Smooth muscle cell (in vitro differentiated cells): ENCODE data around the gene CKS1B. TPM values are rescaled to one million over a fixed set of nuclear protein-coding genes. Genes with fewer than 3 reads are reported as not detected.

Experiments used
- DNase-seq: peaks from one replicate; lab custom pipeline; 2025; ENCODE audit not compliant: unreplicated experiment; lab: John Stamatoyannopoulos, UW
- H2AFZ ChIP-seq: fragments of 200-600 bp; sonication (generic); 2 replicates; pipeline ENCODE4 v1.6.0; 2016; ENCODE audit warnings: antibody characterized with exemption, low read depth, mild to moderate bottlenecking
- H3F3A ChIP-seq: fragments of 200-600 bp; sonication (generic); 2 replicates; pipeline ENCODE4 v1.6.0; 2017; ENCODE audit warnings: antibody characterized with exemption, low read depth
- H3K27ac ChIP-seq: fragments of 200-600 bp; sonication (generic); 2 replicates; pipeline ENCODE4 v1.5.1; 2016; ENCODE audit warnings: low read depth, mild to moderate bottlenecking
- H3K27me3 ChIP-seq: fragments of 200-600 bp; sonication (generic); 2 replicates; pipeline ENCODE4 v1.6.1; 2016; ENCODE audit warnings: low read depth, mild to moderate bottlenecking
- H3K36me3 ChIP-seq: fragments of 200-600 bp; sonication (generic); 2 replicates; pipeline ENCODE4 v1.5.1; 2016; ENCODE audit warnings: low read depth
- H3K4me1 ChIP-seq: fragments of 200-600 bp; sonication (generic); 2 replicates; pipeline ENCODE4 v1.5.1; 2016; ENCODE audit warnings: low read depth
- H3K4me2 ChIP-seq: fragments of 200-600 bp; sonication (generic); 2 replicates; pipeline ENCODE4 v1.6.0; 2016; ENCODE audit warnings: mild to moderate bottlenecking
- H3K4me3 ChIP-seq: fragments of 200-600 bp; sonication (generic); 2 replicates; pipeline ENCODE4 v1.5.1; 2016; ENCODE audit warnings: mild to moderate bottlenecking
- H3K79me2 ChIP-seq: fragments of 200-600 bp; sonication (generic); 2 replicates; pipeline ENCODE4 v1.6.0; 2016; ENCODE audit warnings: low read depth, mild to moderate bottlenecking
- H3K9ac ChIP-seq: fragments of 200-600 bp; sonication (generic); 2 replicates; pipeline ENCODE4 v1.6.0; 2016; ENCODE audit warnings: low read depth
- H3K9me3 ChIP-seq: fragments of 200-600 bp; sonication (generic); replicated peaks from 2 replicates; pipeline ENCODE4 v1.5.1; 2016; ENCODE audit warnings: low read depth
- H4K20me1 ChIP-seq: fragments of 200-600 bp; sonication (generic); 2 replicates; pipeline ENCODE4 v1.6.0; 2016; ENCODE audit warnings: low read depth
- WGBS: methylation state at CpG from one replicate; pipeline ENCODE4 v1.1.7; 2016; ENCODE audit warnings: low lambda C conversion rate; 5-methylcytosine and 5-hydroxymethylcytosine counted together
- polyA plus RNA-seq: library from polyadenylated mRNA; unstranded; fragments of >200 nt; fragmentation: Nextera tagmentation; extraction: Ambion mirVana; gene quantifications from 2 replicates; pipeline ENCODE4 v1.2.1, GENCODE V29; 2016
- total RNA-seq: library from RNA; depleted of rRNA; stranded (reverse); fragments of >200 nt; gene quantifications from 2 replicates; pipeline ENCODE4 v1.2.3, GENCODE V29; 2014
- TF ChIP-seq, protein P1 (sequence below): fragments of 200-600 bp; sonication (generic); IDR thresholded peaks from 2 replicates; pipeline ENCODE4 v1.5.1; 2017; ENCODE audit warnings: borderline replicate concordance, mild to moderate bottlenecking, antibody characterized with exemption; ENCODE audit not compliant: insufficient read depth, poor library complexity, severe bottlenecking

CKS1B gene
- total and polyA plus RNA-seq, 2 experiments from 2014 or later = 41.6 to 116 TPM

- Histone ChIP-seq H3K79me2 (no peaks in the 10 kb centered on the region), H3K4me1 (no peaks in the 10 kb centered on the region), H3K9me3 (no peaks in the 10 kb centered on the region), H3K27ac (peak overlapping the region; percentile 48), H3K4me2 (no peak overlapping the region), H3F3A (no peaks in the 10 kb centered on the region), H3K27me3 (no peaks in the 10 kb centered on the region), H3K36me3 (no peaks in the 10 kb centered on the region), H3K9ac (no peak overlapping the region), H4K20me1 (no peaks in the 10 kb centered on the region), H2AFZ (no peak overlapping the region), H3K4me3 (no peak overlapping the region)
- 92% methylated on average over 11 of the region's 11 CpGs for WGBS
- no peak for DNase-seq
- TF ChIP-seq, protein P1, sequence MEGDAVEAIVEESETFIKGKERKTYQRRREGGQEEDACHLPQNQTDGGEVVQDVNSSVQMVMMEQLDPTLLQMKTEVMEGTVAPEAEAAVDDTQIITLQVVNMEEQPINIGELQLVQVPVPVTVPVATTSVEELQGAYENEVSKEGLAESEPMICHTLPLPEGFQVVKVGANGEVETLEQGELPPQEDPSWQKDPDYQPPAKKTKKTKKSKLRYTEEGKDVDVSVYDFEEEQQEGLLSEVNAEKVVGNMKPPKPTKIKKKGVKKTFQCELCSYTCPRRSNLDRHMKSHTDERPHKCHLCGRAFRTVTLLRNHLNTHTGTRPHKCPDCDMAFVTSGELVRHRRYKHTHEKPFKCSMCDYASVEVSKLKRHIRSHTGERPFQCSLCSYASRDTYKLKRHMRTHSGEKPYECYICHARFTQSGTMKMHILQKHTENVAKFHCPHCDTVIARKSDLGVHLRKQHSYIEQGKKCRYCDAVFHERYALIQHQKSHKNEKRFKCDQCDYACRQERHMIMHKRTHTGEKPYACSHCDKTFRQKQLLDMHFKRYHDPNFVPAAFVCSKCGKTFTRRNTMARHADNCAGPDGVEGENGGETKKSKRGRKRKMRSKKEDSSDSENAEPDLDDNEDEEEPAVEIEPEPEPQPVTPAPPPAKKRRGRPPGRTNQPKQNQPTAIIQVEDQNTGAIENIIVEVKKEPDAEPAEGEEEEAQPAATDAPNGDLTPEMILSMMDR = no peak
Observed at GRCh38 chr1:154931940-154932487, 42.5 kb upstream of the CKS1B start.

DNA sequence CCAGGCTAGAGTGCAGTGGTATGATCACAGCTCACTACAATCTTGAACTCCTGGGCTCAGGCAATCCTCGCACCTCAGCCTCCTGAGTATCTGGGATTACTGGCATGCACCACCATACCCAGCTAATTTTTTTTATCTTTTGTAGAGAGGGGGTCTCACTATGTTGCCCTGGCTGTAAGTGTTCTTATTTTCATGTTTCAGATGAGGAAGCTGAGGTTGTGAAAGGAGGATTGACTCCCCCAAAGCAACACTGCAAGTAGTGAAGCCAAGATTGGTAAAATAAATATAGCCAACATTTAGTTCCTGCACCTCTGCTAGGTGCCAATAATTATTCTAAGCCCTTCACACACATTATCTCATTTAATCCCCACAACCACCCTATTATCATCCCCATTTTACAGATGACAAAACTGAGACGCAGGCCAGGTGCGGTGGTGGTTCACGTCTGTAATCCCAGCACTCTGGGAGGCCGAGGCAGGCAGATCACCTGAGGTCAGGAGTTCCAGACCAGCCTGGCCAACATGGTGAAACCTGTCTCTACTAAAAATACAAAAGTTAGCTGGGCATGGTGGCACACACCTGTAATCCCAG lies 40.0 kb upstream of the CKS1B start:
- Histone ChIP-seq H3K36me3 (no peaks in the 10 kb centered on the region), H3K79me2 (no peaks in the 10 kb centered on the region), H2AFZ (no peak overlapping the region), H3K9me3 (no peaks in the 10 kb centered on the region), H3K9ac (no peak overlapping the region), H3K4me3 (no peak overlapping the region), H3F3A (no peaks in the 10 kb centered on the region), H4K20me1 (no peaks in the 10 kb centered on the region), H3K4me2 (no peak overlapping the region), H3K27me3 (no peaks in the 10 kb centered on the region), H3K27ac (no peak overlapping the region), H3K4me1 (no peaks in the 10 kb centered on the region)
- WGBS = 97% methylated on average over 5 of the region's 5 CpGs
- TF ChIP-seq, protein P1 = no peak
- no peak for DNase-seq

- no peaks in the 10 kb centered on the region for H3K79me2 ChIP-seq
- H3K9ac ChIP-seq = peak overlapping the region; percentile 99
- H4K20me1 ChIP-seq = no peaks in the 10 kb centered on the region
- H3K27ac ChIP-seq = peak overlapping the region; percentile 96
- H2AFZ ChIP-seq = peak overlapping the region; percentile 78
- peaks cover 11% of the 10 kb centered on the region for H3K4me1 ChIP-seq
- H3K4me3 ChIP-seq = peak overlapping the region; percentile 62
- H3K27me3 ChIP-seq = no peaks in the 10 kb centered on the region
- H3K4me2 ChIP-seq = peak overlapping the region; percentile 82
- no peaks in the 10 kb centered on the region for H3F3A ChIP-seq
- WGBS = 45% methylated on average over 27 of the region's 27 CpGs
- H3K9me3 ChIP-seq = no peaks in the 10 kb centered on the region
- TF ChIP-seq, protein P1 = no peak
- DNase-seq = no peak
- H3K36me3 ChIP-seq = no peaks in the 10 kb centered on the region
Observed at GRCh38 chr1:154935749-154936554, 38.5 kb upstream of the CKS1B start.
